K562 (cell line): ENCODE measurements around the gene FOS. TPM values are rescaled to one million over a fixed set of nuclear protein-coding genes. Genes with fewer than 3 reads are reported as not detected.

Experiments used
- ATF6 ChIP-seq: sonication (generic); formaldehyde crosslinking; IDR thresholded peaks from 2 replicates; pipeline ENCODE4 v1.4.0; 2020; ENCODE audit warnings: mild to moderate bottlenecking, missing genetic modification reagents
- BDP1 ChIP-seq: IDR thresholded peaks from 3 replicates; pipeline ENCODE4 v1.6.1; 2011; ENCODE audit not compliant: insufficient read length, insufficient read depth
- CTCF ChIP-seq, 3 experiments: IDR thresholded peaks in 2 of 3; conservative IDR thresholded peaks in 1 of 3; 2 replicates each; pipeline ENCODE4 v1.5.1; 2011 to 2012; ENCODE audit warnings: low read length in 3 of 3, mild to moderate bottlenecking in 3 of 3, control low read depth in 2 of 3, improper control_type of control experiment in 1 of 3, inconsistent platforms in 1 of 3, low read depth in 1 of 3, mixed read lengths in 1 of 3, moderate library complexity in 1 of 3; ENCODE audit not compliant: insufficient read depth in 2 of 3
- ELF4 ChIP-seq: fragments of 450-650 bp; formaldehyde crosslinking; IDR thresholded peaks from 2 replicates; pipeline ENCODE4 v1.4.0; 2022; ENCODE audit warnings: missing genetic modification characterization
- MCM2 ChIP-seq: fragments of 450-650 bp; IDR thresholded peaks from 2 replicates; pipeline ENCODE4 v1.6.1; 2017; ENCODE audit warnings: low read depth, mild to moderate bottlenecking
- MYNN ChIP-seq, 2 experiments: sonication (generic); formaldehyde crosslinking in 1 of 2; IDR thresholded peaks; 2 replicates each; pipeline versions ENCODE4 v1.5.0 to v1.6.1; 2016 to 2020; ENCODE audit warnings: antibody characterized with exemption in 1 of 2, missing genetic modification reagents in 1 of 2
- RB1 ChIP-seq: fragments of 450-650 bp; IDR thresholded peaks from 2 replicates; pipeline ENCODE4 v1.6.1; 2017; ENCODE audit warnings: low read depth, mild to moderate bottlenecking
- RUNX1 ChIP-seq: sonication (generic); IDR thresholded peaks from 2 replicates; pipeline ENCODE4 v1.6.1; 2016; ENCODE audit warnings: antibody characterized with exemption, low read depth
- SFPQ ChIP-seq: fragments of 200-400 bp; formaldehyde crosslinking; IDR thresholded peaks from 2 replicates; pipeline ENCODE4 v1.6.1; 2017; ENCODE audit warnings: mild to moderate bottlenecking, low read depth, low read length, moderate library complexity
- STAT5B ChIP-seq: fragments of 250-450 bp; sonication (Bioruptor Pico); IDR thresholded peaks from 2 replicates; pipeline ENCODE4 v1.8.0; 2021; ENCODE audit warnings: mild to moderate bottlenecking, inconsistent platforms
- YY1 ChIP-seq, 3 experiments: IDR thresholded peaks; 2 replicates each; pipeline ENCODE4 v1.6.1; 2011; ENCODE audit warnings: low read length in 2 of 3, mild to moderate bottlenecking in 2 of 3, moderate library complexity in 2 of 3, borderline replicate concordance in 1 of 3, control low read depth in 1 of 3, low read depth in 1 of 3; ENCODE audit not compliant: insufficient read depth in 3 of 3, insufficient replicate concordance in 2 of 3, control insufficient read depth in 1 of 3, insufficient read length in 1 of 3; ENCODE audit errors: extremely low read depth in 1 of 3
- ZFPM2 ChIP-seq: fragments of 250-450 bp; sonication (Bioruptor Pico); IDR thresholded peaks from 2 replicates; pipeline ENCODE4 v1.5.1; 2022; ENCODE audit warnings: mild to moderate bottlenecking
- ZNF24 ChIP-seq: fragments of 450-650 bp; IDR thresholded peaks from 2 replicates; pipeline ENCODE4 v1.6.1; 2016
- polyA plus RNA-seq, 8 experiments: library from polyadenylated mRNA; depleted of rRNA in 4 of 8; stranded (reverse) in 5 of 8; unstranded in 3 of 8; fragments of >200 nt; fragmentation: Nextera tagmentation in 2 of 8; fragmentation: Illumina TruSeq in 1 of 8; extraction: Ambion mirVana in 2 of 8; extraction: Trizol in 1 of 8; gene quantifications; 2 replicates each; pipeline versions ENCODE4 v1.2.1 to v1.2.3, GENCODE V29; 2011 to 2014; ENCODE audit warnings: inconsistent platforms in 1 of 8, missing spikeins in 1 of 8
- total RNA-seq, 7 experiments: library from RNA; depleted of rRNA in 6 of 7; stranded (reverse); fragments of >200 nt in 6 of 7; fragmentation: Illumina TruSeq in 2 of 7; extraction: Trizol in 2 of 7; gene quantifications; 2 replicates each; pipeline versions ENCODE4 v1.2.1 to v1.2.3, GENCODE V29; 2011 to 2021; ENCODE audit warnings: low replicate concordance in 1 of 7
- TF ChIP-seq, protein P1 (sequence below), 2 experiments: fragments of 150-350 bp in 1 of 2; IDR thresholded peaks; 2 replicates each; pipeline ENCODE4 v1.6.1; 2012 to 2016; ENCODE audit warnings: low read depth in 2 of 2, low read length in 2 of 2, mild to moderate bottlenecking in 1 of 2, moderate library complexity in 1 of 2
- TF ChIP-seq, protein P2 (sequence below): fragments of 450-650 bp; IDR thresholded peaks from 2 replicates; pipeline ENCODE4 v1.7.0; 2016; ENCODE audit warnings: borderline replicate concordance

The FOS gene
- total and polyA plus RNA-seq, 9 of the 15 experiments (the other 6 are each of a cell fraction or from before 2014, with no cell fraction given) = 0.54 to 13.8 (median 8.9) TPM

- TF ChIP-seq CTCF (IDR thresholded peaks at IDR 0.05 in 2 of 3, conservative IDR thresholded peaks at IDR 0.05 in 1 of 3; ENCODE audit: insufficient read depth in 2 of 3, low read depth in 1 of 3, low read length in 3 of 3) (no peak), RUNX1 (no peak), STAT5B (CRISPR knock-in tag) (no peak), SFPQ (no peak), YY1 (IDR thresholded peaks at IDR 0.05; ENCODE audit: borderline replicate concordance in 1 of 3, control insufficient read depth in 1 of 3, extremely low read depth in 1 of 3, insufficient read depth in 3 of 3, insufficient read length in 1 of 3, insufficient replicate concordance in 2 of 3, low read depth in 1 of 3, low read length in 2 of 3) (no peak), MYNN (IDR thresholded peaks at IDR 0.05) (no peak), MYNN (CRISPR knock-in tag; IDR thresholded peaks at IDR 0.05) (no peak), RB1 (no peak), ZFPM2 (no peak), ELF4 (CRISPR knock-in tag) (no peak), MCM2 (no peak), ATF6 (CRISPR knock-in tag) (no peak), ZNF24 (no peak), BDP1 (no peak)
- TF ChIP-seq, protein P1, sequence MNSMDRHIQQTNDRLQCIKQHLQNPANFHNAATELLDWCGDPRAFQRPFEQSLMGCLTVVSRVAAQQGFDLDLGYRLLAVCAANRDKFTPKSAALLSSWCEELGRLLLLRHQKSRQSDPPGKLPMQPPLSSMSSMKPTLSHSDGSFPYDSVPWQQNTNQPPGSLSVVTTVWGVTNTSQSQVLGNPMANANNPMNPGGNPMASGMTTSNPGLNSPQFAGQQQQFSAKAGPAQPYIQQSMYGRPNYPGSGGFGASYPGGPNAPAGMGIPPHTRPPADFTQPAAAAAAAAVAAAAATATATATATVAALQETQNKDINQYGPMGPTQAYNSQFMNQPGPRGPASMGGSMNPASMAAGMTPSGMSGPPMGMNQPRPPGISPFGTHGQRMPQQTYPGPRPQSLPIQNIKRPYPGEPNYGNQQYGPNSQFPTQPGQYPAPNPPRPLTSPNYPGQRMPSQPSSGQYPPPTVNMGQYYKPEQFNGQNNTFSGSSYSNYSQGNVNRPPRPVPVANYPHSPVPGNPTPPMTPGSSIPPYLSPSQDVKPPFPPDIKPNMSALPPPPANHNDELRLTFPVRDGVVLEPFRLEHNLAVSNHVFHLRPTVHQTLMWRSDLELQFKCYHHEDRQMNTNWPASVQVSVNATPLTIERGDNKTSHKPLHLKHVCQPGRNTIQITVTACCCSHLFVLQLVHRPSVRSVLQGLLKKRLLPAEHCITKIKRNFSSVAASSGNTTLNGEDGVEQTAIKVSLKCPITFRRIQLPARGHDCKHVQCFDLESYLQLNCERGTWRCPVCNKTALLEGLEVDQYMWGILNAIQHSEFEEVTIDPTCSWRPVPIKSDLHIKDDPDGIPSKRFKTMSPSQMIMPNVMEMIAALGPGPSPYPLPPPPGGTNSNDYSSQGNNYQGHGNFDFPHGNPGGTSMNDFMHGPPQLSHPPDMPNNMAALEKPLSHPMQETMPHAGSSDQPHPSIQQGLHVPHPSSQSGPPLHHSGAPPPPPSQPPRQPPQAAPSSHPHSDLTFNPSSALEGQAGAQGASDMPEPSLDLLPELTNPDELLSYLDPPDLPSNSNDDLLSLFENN (IDR thresholded peaks at IDR 0.05; ENCODE audit: low read depth in 2 of 2, low read length in 2 of 2) = no peak
- TF ChIP-seq, protein P2, sequence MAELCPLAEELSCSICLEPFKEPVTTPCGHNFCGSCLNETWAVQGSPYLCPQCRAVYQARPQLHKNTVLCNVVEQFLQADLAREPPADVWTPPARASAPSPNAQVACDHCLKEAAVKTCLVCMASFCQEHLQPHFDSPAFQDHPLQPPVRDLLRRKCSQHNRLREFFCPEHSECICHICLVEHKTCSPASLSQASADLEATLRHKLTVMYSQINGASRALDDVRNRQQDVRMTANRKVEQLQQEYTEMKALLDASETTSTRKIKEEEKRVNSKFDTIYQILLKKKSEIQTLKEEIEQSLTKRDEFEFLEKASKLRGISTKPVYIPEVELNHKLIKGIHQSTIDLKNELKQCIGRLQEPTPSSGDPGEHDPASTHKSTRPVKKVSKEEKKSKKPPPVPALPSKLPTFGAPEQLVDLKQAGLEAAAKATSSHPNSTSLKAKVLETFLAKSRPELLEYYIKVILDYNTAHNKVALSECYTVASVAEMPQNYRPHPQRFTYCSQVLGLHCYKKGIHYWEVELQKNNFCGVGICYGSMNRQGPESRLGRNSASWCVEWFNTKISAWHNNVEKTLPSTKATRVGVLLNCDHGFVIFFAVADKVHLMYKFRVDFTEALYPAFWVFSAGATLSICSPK = no peak
Measured at GRCh38 chr14:75301666-75302325, 23.2 kb downstream of the FOS start (continued).
